SJCRH30 (cell line): ENCODE measurements around the gene KLHL11. TPM values are rescaled to one million over a fixed set of nuclear protein-coding genes. Genes with fewer than 3 reads are reported as not detected.
"Not testable (repeated sequence)": the region's sequence is repeated elsewhere in the genome, so short reads cannot be mapped to it uniquely, and the experiment has no call there.

Source experiments
- DNase-seq, 2 experiments: peaks; one replicate each; pipeline ENCODE4 v3.0.0-alpha.2; 2015 to 2020
- H3K27ac ChIP-seq: fragments of 250-450 bp; sonication (Bioruptor Pico); 2 replicates; pipeline ENCODE4 v1.5.1; 2020; ENCODE audit warnings: mild to moderate bottlenecking, moderate library complexity
- H3K27me3 ChIP-seq: fragments of 250-450 bp; sonication (Bioruptor Pico); 2 replicates; pipeline ENCODE4 v1.5.1; 2020; ENCODE audit warnings: mild to moderate bottlenecking, moderate library complexity
- H3K36me3 ChIP-seq: fragments of 250-450 bp; sonication (Bioruptor Pico); 2 replicates; pipeline ENCODE4 v1.5.1; 2020; ENCODE audit warnings: mild to moderate bottlenecking, moderate library complexity
- H3K4me1 ChIP-seq: fragments of 250-450 bp; sonication (Bioruptor Pico); 2 replicates; pipeline ENCODE4 v1.5.1; 2020; ENCODE audit warnings: mild to moderate bottlenecking, moderate library complexity
- H3K4me3 ChIP-seq: fragments of 250-450 bp; sonication (Bioruptor Pico); 2 replicates; pipeline ENCODE4 v1.5.1; 2020; ENCODE audit warnings: mild to moderate bottlenecking, moderate library complexity
- H3K9me3 ChIP-seq: fragments of 250-450 bp; sonication (Bioruptor Pico); replicated peaks from 2 replicates; pipeline ENCODE4 v1.5.1; 2020; ENCODE audit warnings: mild to moderate bottlenecking, moderate library complexity
- total RNA-seq: library from RNA; depleted of rRNA; stranded (reverse); fragments of >200 nt; shearing (Covaris generic); gene quantifications from 2 replicates; pipeline ENCODE4 v1.2.3, GENCODE V29; 2014

The KLHL11 gene
- total RNA-seq, 1 experiment from 2014 or later, result 23.8 TPM

- Histone ChIP-seq H3K9me3 (no peaks in the 10 kb centered on the region), H3K4me1 (no peaks in the 10 kb centered on the region), H3K36me3 (peaks cover 64% of the 10 kb centered on the region), H3K4me3 (no peak overlapping the region), H3K27me3 (no peaks in the 10 kb centered on the region), H3K27ac (no peak overlapping the region)
- DNase-seq, result no peak
These were observed 4.2 kb upstream of the KLHL11 start for GRCh38 chr17:41869426-41869825.

GRCh38 chr17:41868568-41868967, 3.3 kb upstream of the KLHL11 start:
- H3K9me3 ChIP-seq, result no peaks in the 10 kb centered on the region
- H3K27ac ChIP-seq, result no peak overlapping the region
- DNase-seq, result no peak
- H3K27me3 ChIP-seq, result no peaks in the 10 kb centered on the region
- peaks cover 57% of the 10 kb centered on the region for H3K36me3 ChIP-seq
- no peak overlapping the region for H3K4me3 ChIP-seq
- peaks cover 4% of the 10 kb centered on the region; the same call in 1 of the 2 replicates for H3K4me1 ChIP-seq

- peaks cover 7% of the 10 kb centered on the region; the same call in 1 of the 2 replicates for H3K4me1 ChIP-seq
These were observed 322 bp upstream of the KLHL11 start for GRCh38 chr17:41865596-41865893.

GRCh38 chr17:41864498-41864835, 756 bp downstream of the KLHL11 start:
- Histone ChIP-seq H3K27me3 (no peaks in the 10 kb centered on the region), H3K4me1 (peaks cover 7% of the 10 kb centered on the region; the same call in 1 of the 2 replicates), H3K9me3 (no peaks in the 10 kb centered on the region), H3K27ac (peak overlapping the region; percentile 70; the same call in 1 of the 2 replicates), H3K4me3 (peak overlapping the region; percentile 100), H3K36me3 (peaks cover 25% of the 10 kb centered on the region)
- peak in 1 of 2 experiments; percentile 34 for DNase-seq

More at GRCh38 chr17:41865596-41865893, 322 bp upstream of the KLHL11 start:
- Histone ChIP-seq H3K9me3 (no peaks in the 10 kb centered on the region), H3K27ac (no peak overlapping the region; the same call in 1 of the 2 replicates), H3K4me3 (peak overlapping the region; percentile 100), H3K36me3 (peaks cover 34% of the 10 kb centered on the region), H3K27me3 (no peaks in the 10 kb centered on the region)
- no peak for DNase-seq

GRCh38 chr17:41863074-41863848, 2.0 kb downstream of the KLHL11 start:
- no peaks in the 10 kb centered on the region for H3K27me3 ChIP-seq
- DNase-seq, result no peak
- H3K4me3 ChIP-seq, result peak overlapping the region; percentile 100; the same call in 1 of the 2 replicates
- H3K4me1 ChIP-seq, result peaks cover 7% of the 10 kb centered on the region; the same call in 1 of the 2 replicates
- no peaks in the 10 kb centered on the region for H3K9me3 ChIP-seq
- H3K27ac ChIP-seq, result no peak overlapping the region
- H3K36me3 ChIP-seq, result peaks cover 15% of the 10 kb centered on the region

GRCh38 chr17:41860254-41860931, 4.8 kb downstream of the KLHL11 start:
- no peak for DNase-seq
- H3K27ac ChIP-seq, result no peak overlapping the region

GRCh38 chr17:41851382-41851781, 13.8 kb downstream of the KLHL11 start:
- H3K4me1 ChIP-seq, H3K27me3 ChIP-seq, H3K27ac ChIP-seq, DNase-seq, H3K4me3 ChIP-seq, H3K9me3 ChIP-seq, H3K36me3 ChIP-seq: not testable (repeated sequence)

More at GRCh38 chr17:41860254-41860931, 4.8 kb downstream of the KLHL11 start:
- Histone ChIP-seq H3K36me3 (no peaks in the 10 kb centered on the region), H3K4me3 (no peak overlapping the region), H3K4me1 (peaks cover 7% of the 10 kb centered on the region; the same call in 1 of the 2 replicates), H3K27me3 (no peaks in the 10 kb centered on the region), H3K9me3 (no peaks in the 10 kb centered on the region)

- Histone ChIP-seq H3K36me3 (peaks cover 3% of the 10 kb centered on the region; the same call in 1 of the 2 replicates), H3K27me3 (no peaks in the 10 kb centered on the region), H3K9me3 (no peaks in the 10 kb centered on the region), H3K4me3 (no peak overlapping the region), H3K27ac (no peak overlapping the region), H3K4me1 (0 out of 2 replicates have a peak, but pooled peaks cover 2% of the 10 kb centered on the region)
- DNase-seq, result no peak
These were observed 15.8 kb downstream of the KLHL11 start for GRCh38 chr17:41849251-41849990.

GRCh38 chr17:41848788-41849187, 16.4 kb downstream of the KLHL11 start:
- no peak for DNase-seq
- H3K4me1 ChIP-seq, result 0 out of 2 replicates have a peak, but pooled peaks cover 2% of the 10 kb centered on the region
- H3K4me3 ChIP-seq, result no peak overlapping the region
- no peaks in the 10 kb centered on the region for H3K9me3 ChIP-seq
- no peak overlapping the region for H3K27ac ChIP-seq
- H3K36me3 ChIP-seq, result 0 out of 2 replicates have a peak, but pooled peaks cover 3% of the 10 kb centered on the region
- no peaks in the 10 kb centered on the region for H3K27me3 ChIP-seq

GRCh38 chr17:41844971-41845370, 20.3 kb downstream of the KLHL11 start:
- no peak overlapping the region for H3K27ac ChIP-seq
- no peaks in the 10 kb centered on the region for H3K9me3 ChIP-seq
- H3K27me3 ChIP-seq, result no peaks in the 10 kb centered on the region
- no peak for DNase-seq
- H3K36me3 ChIP-seq, result no peaks in the 10 kb centered on the region
- H3K4me1 ChIP-seq, result no peaks in the 10 kb centered on the region
- no peak overlapping the region for H3K4me3 ChIP-seq

- DNase-seq, H3K27ac ChIP-seq, H3K27me3 ChIP-seq, H3K4me1 ChIP-seq, H3K36me3 ChIP-seq, H3K9me3 ChIP-seq, H3K4me3 ChIP-seq: not testable (repeated sequence)
These were observed 24.4 kb downstream of the KLHL11 start for GRCh38 chr17:41840781-41841180.

- H3K36me3 ChIP-seq, H3K27me3 ChIP-seq, H3K9me3 ChIP-seq, H3K4me3 ChIP-seq, H3K4me1 ChIP-seq, H3K27ac ChIP-seq, DNase-seq: not testable (repeated sequence)
These were observed 25.8 kb downstream of the KLHL11 start for GRCh38 chr17:41839448-41839847.

- Histone ChIP-seq H3K4me3 (peak within 1 kb of the TSS; percentile 93), H3K27me3 (no peaks in the 10 kb centered on the region), H3K27ac (no peak within 1 kb of the TSS), H3K36me3 (peaks cover under 1% of the 10 kb centered on the region; the same call in 1 of the 2 replicates), H3K4me1 (no peaks in the 10 kb centered on the region), H3K9me3 (no peaks in the 10 kb centered on the region)
- no peak for DNase-seq
These were observed 27.3 kb downstream of the KLHL11 start, which contains the start of gene KLHL10 for GRCh38 chr17:41837761-41838538. Gene KLHL10, plus strand, starts transcription at chr17:41837825. Its CDS starts 108 bp downstream, at chr17:41837933.

GRCh38 chr17:41836550-41837196, 28.6 kb downstream of the KLHL11 start:
- DNase-seq, result peak in 1 of 2 experiments; percentile 26
- Histone ChIP-seq H3K36me3 (peaks cover 13% of the 10 kb centered on the region), H3K4me1 (no peaks in the 10 kb centered on the region), H3K27ac (no peak overlapping the region), H3K27me3 (no peaks in the 10 kb centered on the region), H3K9me3 (no peaks in the 10 kb centered on the region), H3K4me3 (peak overlapping the region; percentile 93)
